B cell (primary cell): ENCODE measurements around the gene BCDIN3D. TPM values are rescaled to one million over a fixed set of nuclear protein-coding genes. Genes with fewer than 3 reads are reported as not detected.

Experiments used
- ATAC-seq: fragments of 200-7000 bp; cut with Tn5 transposase; one replicate; pipeline ENCODE4 v1.10.0; 2021; ENCODE audit warnings: low read depth, mild to moderate bottlenecking, moderate number of reproducible peaks, moderate library complexity
- CTCF ChIA-PET: fragments of 350-600 bp; sonication (Branson Sonifier 250); formaldehyde crosslinking; loops from one replicate; lab custom pipeline; 2021; ENCODE audit warnings: antibody characterized with exemption, inconsistent platforms; lab: Charles Lee
- POLR2A ChIA-PET: fragments of 350-600 bp; sonication (Branson Sonifier 250); formaldehyde crosslinking; loops from one replicate; lab custom pipeline; 2021; ENCODE audit warnings: antibody characterized with exemption; lab: Charles Lee
- DNase-seq: peaks from one replicate; pipeline ENCODE4 v3.0.0; 2013
- H2AFZ ChIP-seq: 2 replicates; pipeline ENCODE4 v1.6.1; 2012; ENCODE audit warnings: mild to moderate bottlenecking, low read depth, low read length; ENCODE audit not compliant: insufficient read depth, poor library complexity, severe bottlenecking
- H3K27ac ChIP-seq, 2 donors: 1 replicate in 1 of 2; 2 replicates in 1 of 2; pipeline ENCODE4 v1.5.1; 2012 to 2013; ENCODE audit warnings: low read length in 2 of 2, mild to moderate bottlenecking in 2 of 2, moderate library complexity in 1 of 2
- H3K27me3 ChIP-seq, 4 experiments: fragments of 200-600 bp in 1 of 4; sonication (generic) in 1 of 4; replicated peaks in 1 of 4; 1 replicate in 2 of 4; 2 replicates in 2 of 4; pipeline versions ENCODE4 v1.6.1 to v1.7.0; 2013 to 2016; ENCODE audit warnings: low read length in 3 of 4, mild to moderate bottlenecking in 2 of 4, mixed read lengths in 1 of 4, moderate library complexity in 1 of 4; ENCODE audit not compliant: insufficient read depth in 4 of 4, control insufficient read depth in 3 of 4; ENCODE audit errors: control extremely low read depth in 1 of 4
- H3K36me3 ChIP-seq, 2 experiments: replicated peaks in 1 of 2; 1 replicate in 1 of 2; 2 replicates in 1 of 2; pipeline versions ENCODE4 v1.6.1 to v1.7.1; 2013; ENCODE audit warnings: low read length in 1 of 2; ENCODE audit not compliant: insufficient read depth in 2 of 2, control insufficient read depth in 1 of 2; ENCODE audit errors: control extremely low read depth in 1 of 2, extremely low read depth in 1 of 2
- H3K4me1 ChIP-seq, 2 donors: fragments of 200-600 bp in 1 of 2; sonication (generic) in 1 of 2; 1 replicate in 1 of 2; 2 replicates in 1 of 2; pipeline versions ENCODE4 v1.5.1 to v1.6.1; 2013 to 2017; ENCODE audit warnings: low read length in 2 of 2; ENCODE audit not compliant: control insufficient read depth in 2 of 2, insufficient read depth in 2 of 2
- H3K4me2 ChIP-seq: replicated peaks from 2 replicates; pipeline ENCODE3; 2012; ENCODE audit warnings: mild to moderate bottlenecking, low read depth, low read length; ENCODE audit not compliant: poor library complexity, severe bottlenecking
- H3K4me3 ChIP-seq, 5 experiments: fragments of 200-600 bp in 1 of 5; sonication (generic) in 1 of 5; 1 replicate in 3 of 5; 2 replicates in 2 of 5; pipeline versions ENCODE4 v1.5.1 to v1.7.0; 2011 to 2016; ENCODE audit warnings: low read length in 4 of 5, mild to moderate bottlenecking in 4 of 5, low read depth in 2 of 5, control low read depth in 1 of 5, moderate library complexity in 1 of 5; ENCODE audit not compliant: insufficient read depth in 1 of 5; ENCODE audit errors: control extremely low read depth in 1 of 5, extremely low read depth in 1 of 5
- H3K79me2 ChIP-seq: fragments of 200-600 bp; sonication (generic); one replicate; pipeline ENCODE4 v1.6.0; 2016; ENCODE audit warnings: low read length; ENCODE audit not compliant: control insufficient read depth, insufficient read depth
- H3K9ac ChIP-seq: fragments of 200-600 bp; sonication (generic); 2 replicates; pipeline ENCODE4 v1.6.1; 2017; ENCODE audit warnings: mild to moderate bottlenecking, low read length, moderate library complexity
- H3K9me3 ChIP-seq, 3 donors: one replicate each; pipeline versions ENCODE4 v1.6.1 to v1.7.1; 2013; ENCODE audit warnings: low read length in 2 of 3; ENCODE audit not compliant: control insufficient read depth in 2 of 3, insufficient read depth in 1 of 3; ENCODE audit errors: control extremely low read depth in 1 of 3
- H4K20me1 ChIP-seq: 2 replicates; pipeline ENCODE4 v1.6.0; 2012; ENCODE audit warnings: mild to moderate bottlenecking, low read length; ENCODE audit not compliant: insufficient read depth, control insufficient read depth, poor library complexity, severe bottlenecking
- H3K27ac Mint-ChIP-seq: one replicate; pipeline ENCODE4 v1.8.0; 2021; ENCODE audit warnings: mixed read lengths
- H3K27me3 Mint-ChIP-seq: one replicate; pipeline ENCODE4 v1.8.0; 2021; ENCODE audit warnings: mixed read lengths
- H3K4me1 Mint-ChIP-seq: one replicate; pipeline ENCODE4 v1.8.0; 2021; ENCODE audit warnings: mixed read lengths
- H3K4me3 Mint-ChIP-seq: one replicate; pipeline ENCODE4 v1.8.0; 2021; ENCODE audit warnings: mixed read lengths
- H3K9me3 Mint-ChIP-seq: one replicate; pipeline ENCODE4 v1.8.0; 2022; ENCODE audit warnings: mixed read lengths; ENCODE audit not compliant: insufficient read depth
- CTCF ChIP-seq: fragments of 200-600 bp; IDR thresholded peaks from one replicate; pipeline ENCODE4 v1.8.0; 2022; ENCODE audit warnings: antibody characterized with exemption, mild to moderate bottlenecking
- EZH2 ChIP-seq: IDR thresholded peaks from 2 replicates; pipeline ENCODE4 v1.6.1; 2012; ENCODE audit warnings: borderline replicate concordance, low read depth, mild to moderate bottlenecking, moderate library complexity, low read length; ENCODE audit not compliant: insufficient read depth, poor library complexity, severe bottlenecking
- WGBS: methylation state at CpG from one replicate; pipeline ENCODE4 v1.1.5; 2013; ENCODE audit warnings: missing lambda C conversion rate; ENCODE audit not compliant: insufficient coverage; 5-methylcytosine and 5-hydroxymethylcytosine counted together
- intact Hi-C: fragments of 100-400 bp; cut with micrococcal nuclease; formaldehyde crosslinking; loops from one replicate; pipeline ENCODE4 v1.10.0; 2022
- polyA plus RNA-seq: library from polyadenylated mRNA; depleted of rRNA; stranded (reverse); fragments of >200 nt; gene quantifications from 2 replicates; pipeline ENCODE4 v1.2.3, GENCODE V29; 2012
- total RNA-seq, 2 donors: library from RNA; stranded (reverse); fragments of 120-200 nt in 1 of 2; gene quantifications; 1 replicate in 1 of 2; 2 replicates in 1 of 2; pipeline versions ENCODE4 v1.2.3 to v1.2.4, GENCODE V29; 2013 to 2022

Gene BCDIN3D
- total and polyA plus RNA-seq, 2 donors (not counting 1 experiment from before 2014, with no cell fraction given): 2.0 to 17.4 TPM

GRCh38 chr12:49824895-49825294 lies 18.0 kb downstream of the BCDIN3D start:
- no peaks in the 10 kb centered on the region for H3K36me3 ChIP-seq
- H3K27ac ChIP-seq: no peak overlapping the region
- TF ChIP-seq EZH2 (no peak), CTCF (no peak)
- H3K4me3 Mint-ChIP-seq: no peak overlapping the region
- H3K4me2 ChIP-seq: peak overlapping the region; percentile 22
- DNase-seq: no peak
- no peak for ATAC-seq
- H3K4me1 Mint-ChIP-seq: peaks cover 49% of the 10 kb centered on the region
- 65% methylated on average over 2 of the region's 4 CpGs for WGBS
- H3K79me2 ChIP-seq: peaks cover 40% of the 10 kb centered on the region
- H4K20me1 ChIP-seq: peaks cover 7% of the 10 kb centered on the region
- H3K9me3 Mint-ChIP-seq: no peaks in the 10 kb centered on the region
- H3K9me3 ChIP-seq: no peaks in the 10 kb centered on the region
- peak overlapping the region; percentile 48 for H3K27ac Mint-ChIP-seq
- H3K27me3 Mint-ChIP-seq: no peaks in the 10 kb centered on the region
- ChIA-PET CTCF (interaction anchor here (2.2 kb wide), 1 partner anchor 47 kb away, joined by 7 read pairs; no protein-coding TSS in a partner anchor), POLR2A (no interaction called here)
- peaks cover 36 to 39% of the 10 kb centered on the region in 2 donors for H3K4me1 ChIP-seq
- H2AFZ ChIP-seq: no peak overlapping the region
- H3K27me3 ChIP-seq: no peaks in the 10 kb centered on the region
- H3K4me3 ChIP-seq: no peak overlapping the region
- H3K9ac ChIP-seq: no peak overlapping the region
- intact Hi-C loops: loop anchor here (5.0 kb wide), 2 partner anchors 183 to 258 kb away; partner anchors contain the start of gene MCRS1

- Mint-ChIP-seq H3K27ac (no peak overlapping the region), H3K9me3 (no peaks in the 10 kb centered on the region), H3K4me3 (no peak overlapping the region), H3K4me1 (peaks cover 52% of the 10 kb centered on the region), H3K27me3 (no peaks in the 10 kb centered on the region)
- DNase-seq (no peak), ATAC-seq (no peak)
- peaks cover 36 to 39% of the 10 kb centered on the region in 2 donors for H3K4me1 ChIP-seq
- peaks cover 41% of the 10 kb centered on the region for H3K79me2 ChIP-seq
- POLR2A ChIA-PET: no interaction called here
- no peak overlapping the region for H3K4me2 ChIP-seq
- H3K36me3 ChIP-seq: no peaks in the 10 kb centered on the region
- H4K20me1 ChIP-seq: peaks cover 7% of the 10 kb centered on the region
- H3K27me3 ChIP-seq: no peaks in the 10 kb centered on the region
- no peak overlapping the region for H3K4me3 ChIP-seq
- H3K27ac ChIP-seq: no peak overlapping the region
- intact Hi-C loops: no loop called here
- CTCF ChIA-PET: interaction anchor here (2.2 kb wide), 1 partner anchor 47 kb away, joined by 7 read pairs; no protein-coding TSS in a partner anchor
- no peak overlapping the region for H3K9ac ChIP-seq
- no peak for TF ChIP-seq CTCF
- no peak for TF ChIP-seq EZH2
- 95% methylated on average over 7 of the region's 8 CpGs for WGBS
- no peaks in the 10 kb centered on the region for H3K9me3 ChIP-seq
- no peak overlapping the region for H2AFZ ChIP-seq
Observed at GRCh38 chr12:49824416-49824815, 18.5 kb downstream of the BCDIN3D start.
